T47D (cell line): Measurements from ENCODE around the gene NCAN.
"Not testable (repeated sequence)": the region's sequence is repeated elsewhere in the genome, so short reads cannot be mapped to it uniquely, and the experiment has no call there.

Experiments used
- DNase-seq, 2 experiments: peaks; one replicate each; pipeline versions ENCODE4 v3.0.0 to v3.0.0-alpha.2; 2011 to 2012; ENCODE audit warnings: low read depth in 1 of 2, low spot score in 1 of 2
- JUND ChIP-seq: IDR thresholded peaks from 2 replicates; pipeline ENCODE4 v1.6.1; 2012; ENCODE audit warnings: low read depth
- in situ Hi-C: cut with HindIII; loops from 2 replicates; pipeline ENCODE4 v1.10.0; 2016; ENCODE audit warnings: low sequenced_read_pairs, low pct_unique_long_range_greater_than_20kb

NCAN gene

DNA sequence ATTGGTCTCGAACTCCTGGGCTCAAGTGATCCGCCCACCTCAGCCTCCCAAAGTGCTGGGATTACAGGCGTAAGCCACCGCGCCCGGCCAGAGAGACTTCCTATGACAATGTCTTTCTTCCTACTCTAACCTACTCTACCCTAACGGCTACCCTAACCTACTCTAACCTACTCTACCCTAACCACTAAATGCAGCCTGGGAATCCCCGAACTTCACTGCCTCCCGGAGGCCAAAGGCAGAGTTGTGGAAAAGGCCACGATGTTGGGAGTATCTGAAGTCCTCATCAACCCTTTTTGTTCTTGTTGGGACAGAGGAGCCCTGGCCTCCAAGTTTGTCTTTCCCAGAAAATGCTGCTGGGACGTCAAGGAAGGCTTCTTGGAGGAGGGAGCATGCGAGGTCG, 7.6 kb upstream of the NCAN start:
- in situ Hi-C loops, result no loop called here
- TF ChIP-seq JUND, result no peak
- no peak for DNase-seq

DNA sequence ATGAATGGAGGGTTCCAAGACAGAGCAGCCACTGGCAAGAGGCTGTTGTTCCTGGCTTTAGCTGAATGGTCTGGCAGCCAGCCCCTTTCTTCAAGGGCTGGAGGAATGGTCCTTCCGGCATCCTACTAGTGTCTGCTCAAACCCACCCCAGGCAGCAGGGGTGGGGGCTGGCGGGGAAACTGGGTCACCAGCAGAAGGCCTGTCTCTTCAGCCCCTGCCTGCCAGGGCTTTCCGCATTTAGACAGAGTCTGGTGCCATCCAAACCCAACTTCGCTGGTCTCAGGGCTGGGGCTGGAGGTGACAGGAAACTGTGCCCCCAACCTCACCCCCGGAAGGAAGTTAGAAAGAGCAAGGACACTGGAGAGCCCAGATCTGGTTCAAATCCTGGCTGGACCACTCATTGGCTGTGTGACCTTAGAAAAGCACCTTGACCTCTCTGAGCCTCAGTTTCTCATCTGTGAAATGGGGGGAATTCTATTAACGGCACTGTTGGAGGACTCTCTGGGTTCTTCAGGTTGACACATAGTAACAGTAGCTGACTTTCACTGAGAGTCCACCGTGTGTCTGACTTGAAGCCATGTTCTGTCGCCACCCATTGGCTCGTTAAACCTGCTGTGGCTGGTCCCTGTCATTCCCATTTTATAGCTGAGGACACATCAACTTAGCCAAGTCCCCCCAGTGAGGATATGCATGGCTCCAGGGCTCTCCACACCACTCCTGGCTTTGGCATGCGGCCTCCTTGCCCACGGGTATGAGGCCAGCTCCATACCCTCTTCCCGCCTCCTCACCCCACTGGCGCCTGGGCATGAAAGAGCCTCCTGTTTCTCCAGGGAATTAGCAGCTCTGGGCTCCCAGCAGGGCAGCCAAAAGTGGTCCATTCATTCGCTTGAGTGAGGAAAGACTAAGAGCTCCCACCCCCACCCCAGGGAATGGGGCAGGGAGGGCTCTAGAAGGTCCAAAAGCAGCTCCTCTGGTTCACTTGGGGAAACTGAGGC, 6.0 kb upstream of the NCAN start:
- no peak for DNase-seq
- no peak for TF ChIP-seq JUND
- in situ Hi-C loops, result no loop called here

DNA sequence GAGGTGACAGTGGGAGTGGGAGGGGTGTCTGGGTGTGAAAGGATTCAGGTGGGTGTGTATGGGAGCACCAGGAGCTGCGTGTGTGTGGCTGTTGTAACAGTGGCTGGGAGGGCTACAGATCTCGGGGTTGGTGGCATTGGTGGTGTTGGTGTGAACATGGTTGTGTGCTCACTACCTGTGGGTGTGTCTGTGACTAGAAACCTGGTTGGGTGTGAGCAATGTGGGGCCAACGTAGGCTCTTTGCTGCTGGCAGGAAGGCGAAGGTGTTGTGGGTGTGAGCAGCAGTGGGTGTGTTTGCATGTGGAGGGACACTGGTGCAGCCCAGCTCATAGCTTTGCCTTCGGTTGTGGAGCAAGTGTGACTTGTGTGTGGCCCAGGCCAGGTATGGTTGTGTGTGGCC, 4.8 kb upstream of the NCAN start:
- in situ Hi-C loops, result no loop called here
- no peak for DNase-seq
- no peak for TF ChIP-seq JUND

GRCh38 chr19:19207637-19208572, 3.9 kb upstream of the NCAN start:
- no peak for DNase-seq
- no peak for TF ChIP-seq JUND
- in situ Hi-C loops, result no loop called here

- in situ Hi-C loops, result no loop called here
- no peak for TF ChIP-seq JUND
- no peak for DNase-seq
These were observed 2.4 kb upstream of the NCAN start for GRCh38 chr19:19209372-19209771.

DNA sequence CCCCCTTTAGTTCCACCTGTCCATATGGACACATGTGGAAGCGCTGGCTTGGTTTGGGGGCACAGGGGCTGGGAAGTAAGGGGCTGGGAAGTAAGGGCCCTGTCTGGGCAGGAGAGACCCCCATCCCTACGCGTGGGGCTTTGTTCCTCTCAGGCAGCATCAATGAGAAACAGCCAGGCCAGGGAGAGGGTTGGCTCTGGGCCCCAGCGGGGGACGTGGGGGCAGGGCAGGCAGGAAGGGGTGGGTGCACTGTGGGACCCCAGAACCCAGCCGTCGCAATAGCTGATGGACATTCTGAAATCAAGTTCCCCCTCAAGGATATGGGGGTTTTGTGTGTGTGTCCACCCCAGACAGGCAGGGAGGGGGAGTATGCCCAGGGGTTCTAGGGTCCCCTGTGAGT, 1.2 kb downstream of the NCAN start:
- TF ChIP-seq JUND, result no peak
- in situ Hi-C loops, result no loop called here
- DNase-seq, result no peak

GRCh38 chr19:19213426-19214158, 1.8 kb downstream of the NCAN start:
- in situ Hi-C loops, result no loop called here
- TF ChIP-seq JUND, result no peak
- DNase-seq, result no peak

DNA sequence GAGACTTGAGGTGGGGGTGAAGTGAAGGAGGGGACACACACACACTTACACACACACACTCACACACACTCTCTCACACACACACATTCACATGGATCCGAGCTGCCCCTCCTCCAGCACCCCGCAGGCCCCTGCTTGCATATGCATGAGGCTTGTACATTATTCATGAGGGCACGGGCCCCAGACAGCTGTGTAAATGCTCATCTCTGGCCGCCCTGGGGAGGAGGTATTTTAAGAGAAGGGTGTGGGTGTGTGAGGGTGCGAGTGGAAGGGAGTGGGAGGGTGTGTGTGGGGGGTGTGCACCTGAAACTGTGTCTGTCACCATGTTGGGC, 2.4 kb downstream of the NCAN start:
- DNase-seq, result no peak
- no peak for TF ChIP-seq JUND
- in situ Hi-C loops, result no loop called here

DNA sequence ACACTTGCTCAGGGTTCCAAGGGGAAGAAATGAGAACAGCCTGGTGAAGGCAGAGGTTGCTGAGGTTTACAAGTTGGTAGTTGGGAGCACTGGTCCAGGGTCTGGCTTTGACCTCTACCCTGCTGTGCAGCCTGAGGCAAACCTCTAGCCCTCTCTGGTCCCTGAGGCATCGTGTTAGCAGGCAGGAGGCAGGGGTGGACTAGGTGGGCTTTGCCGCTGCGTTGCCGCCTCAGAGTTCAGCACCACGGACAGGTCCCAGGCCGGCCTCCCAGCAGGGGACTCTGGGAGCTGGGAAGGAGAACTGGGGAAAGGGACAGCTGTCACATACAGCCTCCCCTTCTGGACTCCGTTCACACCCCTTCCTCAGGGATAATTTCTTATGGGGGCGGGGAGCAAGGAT, 3.1 kb downstream of the NCAN start:
- no peak for TF ChIP-seq JUND
- in situ Hi-C loops, result no loop called here
- DNase-seq, result peak; percentile 37 to 66

DNA sequence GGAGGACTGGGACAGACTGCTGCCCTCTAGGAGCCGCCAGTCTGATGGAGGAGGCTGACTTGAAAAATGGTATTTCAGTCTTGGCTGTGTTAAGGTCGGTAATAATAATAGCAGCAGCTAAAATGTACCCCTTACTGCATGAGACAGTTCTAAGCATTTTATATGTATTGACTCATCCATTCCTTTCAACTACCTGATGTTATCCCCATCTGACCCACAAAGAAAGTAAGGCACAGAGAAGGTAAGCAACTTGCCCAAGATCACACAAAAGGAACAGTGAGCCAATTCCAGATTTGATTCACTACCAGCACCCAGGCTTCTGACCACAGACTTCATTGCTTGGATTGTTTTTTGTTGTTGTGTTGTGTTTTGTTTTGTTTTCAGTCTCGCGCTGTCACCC, 4.0 kb downstream of the NCAN start:
- no peak for DNase-seq
- TF ChIP-seq JUND, result no peak
- in situ Hi-C loops, result no loop called here

GRCh38 chr19:19217099-19217498, 5.3 kb downstream of the NCAN start:
- peak in 1 of 2 experiments; percentile 83 for DNase-seq
- in situ Hi-C loops, result no loop called here
- TF ChIP-seq JUND, result no peak

GRCh38 chr19:19218911-19219310, 7.2 kb downstream of the NCAN start:
- in situ Hi-C loops, result no loop called here
- DNase-seq, result no peak
- no peak for TF ChIP-seq JUND

GRCh38 chr19:19221000-19221399, 9.2 kb downstream of the NCAN start:
- DNase-seq, in situ Hi-C loops: not testable (repeated sequence)
